Stimulated activated CD8-positive, alpha-beta memory T cell treated with anti-CD3 and anti-CD28 coated beads, Interleukin-2, amount 100 ng/mL, for 1 hour (primary cell): Measurements from ENCODE around the gene SLCO4A1.

Experiments
- DNase-seq, 2 donors: peaks; one replicate each; pipeline ENCODE4 v3.0.0-alpha.2; 2020; ENCODE audit warnings: low read depth in 2 of 2

Gene SLCO4A1

DNA sequence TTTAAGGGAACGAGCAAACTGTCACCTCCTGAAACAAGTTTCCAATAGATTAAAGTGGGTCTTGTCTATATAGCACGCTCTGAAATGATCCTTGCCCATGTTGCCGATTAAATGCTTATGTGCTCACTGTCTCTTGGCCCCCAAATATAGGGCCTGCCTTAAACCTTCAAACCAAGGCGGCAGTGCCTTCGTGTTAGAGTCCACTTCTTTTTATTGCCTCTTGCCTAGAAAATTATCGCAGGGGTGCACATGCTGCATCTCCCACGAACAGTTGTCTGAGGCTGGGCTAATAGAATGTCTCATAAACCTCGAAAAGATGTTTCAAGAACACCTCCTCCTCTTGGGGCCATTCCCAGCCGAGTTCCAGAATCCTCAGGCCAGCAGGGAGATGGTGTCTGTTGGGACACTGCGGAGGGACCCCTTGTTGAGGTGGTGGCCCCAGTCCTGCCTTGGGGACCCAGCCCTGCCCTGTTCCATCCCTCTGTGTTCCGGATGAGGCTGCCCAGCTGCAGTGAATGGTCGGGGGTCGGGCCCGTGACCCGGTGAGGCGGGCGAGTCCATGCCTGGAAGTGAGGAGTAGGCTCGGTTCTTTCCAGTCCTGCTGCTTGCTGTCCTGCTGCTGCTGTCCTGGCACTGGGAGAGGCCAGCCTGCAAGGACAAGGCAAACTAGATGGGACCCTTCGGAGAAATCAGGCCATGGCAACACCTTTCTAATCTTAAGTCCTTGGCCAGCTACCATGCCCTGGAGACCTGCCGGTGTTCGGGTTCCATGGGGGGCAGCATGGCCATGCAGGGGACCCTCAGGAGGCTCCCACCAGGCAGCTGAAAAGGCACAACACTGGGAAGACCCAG, 34.7 kb upstream of the SLCO4A1 start:
- no peak for DNase-seq

- DNase-seq = no peak
Observed at GRCh38 chr20:62608218-62608565, 34.1 kb upstream of the SLCO4A1 start.

DNA sequence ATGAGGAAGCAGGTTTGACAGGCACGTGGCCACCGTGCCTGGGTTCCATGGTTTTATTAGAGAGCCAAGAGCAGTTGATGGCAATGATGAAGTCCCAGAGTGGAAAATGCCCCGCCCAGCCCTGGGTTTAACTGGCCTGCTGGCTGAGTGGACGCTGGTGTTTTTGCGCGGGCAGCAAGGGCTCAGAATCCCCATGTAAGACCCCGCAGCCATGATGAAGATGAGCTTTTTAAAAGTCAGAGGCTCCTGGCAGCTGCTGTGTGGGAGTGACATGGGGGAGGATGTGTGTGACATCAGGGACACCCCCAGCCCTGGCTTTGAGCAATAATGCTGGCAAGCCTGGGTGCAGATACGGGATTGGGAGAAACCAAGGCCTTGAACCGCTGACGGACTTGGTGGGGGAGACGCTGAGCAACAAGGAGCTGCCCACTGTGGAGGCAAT, 33.0 kb upstream of the SLCO4A1 start:
- DNase-seq = no peak

GRCh38 chr20:62609811-62610757, 32.2 kb upstream of the SLCO4A1 start:
- DNase-seq = no peak

GRCh38 chr20:62611012-62611411, 31.3 kb upstream of the SLCO4A1 start:
- DNase-seq = no peak

- DNase-seq = no peak
Observed at GRCh38 chr20:62611819-62612218, 30.5 kb upstream of the SLCO4A1 start.

- no peak for DNase-seq
Observed at GRCh38 chr20:62614085-62614960, 28.0 kb upstream of the SLCO4A1 start.

GRCh38 chr20:62614961-62615680, 27.2 kb upstream of the SLCO4A1 start:
- no peak for DNase-seq

DNA sequence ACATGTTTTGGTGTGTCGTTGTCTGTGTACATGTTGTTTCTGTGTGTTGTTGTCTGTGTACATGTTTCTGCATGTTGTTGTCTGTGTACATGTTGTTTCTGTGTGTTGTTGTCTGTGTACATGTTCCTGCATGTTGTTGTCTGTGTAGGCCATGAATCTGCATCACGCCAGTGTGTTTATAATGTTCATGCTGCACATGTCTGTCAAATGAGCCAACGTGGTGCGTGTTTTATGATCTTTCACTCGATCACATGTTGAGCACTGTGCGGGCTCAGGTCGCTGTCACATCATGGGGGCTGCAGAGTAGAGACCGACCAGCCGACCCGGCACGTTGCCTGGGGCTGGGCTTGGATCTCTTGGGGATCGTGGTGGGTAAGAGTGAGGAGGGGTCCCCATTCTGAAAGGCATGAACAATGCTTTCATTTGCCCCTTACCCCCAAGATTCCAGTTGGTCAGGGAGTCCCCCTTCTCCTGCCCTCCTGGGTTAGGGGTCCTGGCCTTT, 26.5 kb upstream of the SLCO4A1 start:
- no peak for DNase-seq

GRCh38 chr20:62616728-62617621, 25.3 kb upstream of the SLCO4A1 start:
- peak; percentile 41 to 51 for DNase-seq

- DNase-seq = peak in 1 of 2 donors; percentile 34
Observed at GRCh38 chr20:62617711-62618483, 24.4 kb upstream of the SLCO4A1 start.

- peak in 1 of 2 donors; percentile 14 for DNase-seq
Observed at GRCh38 chr20:62618611-62619529, 23.4 kb upstream of the SLCO4A1 start.

GRCh38 chr20:62620625-62621024, 21.7 kb upstream of the SLCO4A1 start:
- DNase-seq = no peak

GRCh38 chr20:62621251-62622110, 20.8 kb upstream of the SLCO4A1 start:
- DNase-seq = no peak

DNA sequence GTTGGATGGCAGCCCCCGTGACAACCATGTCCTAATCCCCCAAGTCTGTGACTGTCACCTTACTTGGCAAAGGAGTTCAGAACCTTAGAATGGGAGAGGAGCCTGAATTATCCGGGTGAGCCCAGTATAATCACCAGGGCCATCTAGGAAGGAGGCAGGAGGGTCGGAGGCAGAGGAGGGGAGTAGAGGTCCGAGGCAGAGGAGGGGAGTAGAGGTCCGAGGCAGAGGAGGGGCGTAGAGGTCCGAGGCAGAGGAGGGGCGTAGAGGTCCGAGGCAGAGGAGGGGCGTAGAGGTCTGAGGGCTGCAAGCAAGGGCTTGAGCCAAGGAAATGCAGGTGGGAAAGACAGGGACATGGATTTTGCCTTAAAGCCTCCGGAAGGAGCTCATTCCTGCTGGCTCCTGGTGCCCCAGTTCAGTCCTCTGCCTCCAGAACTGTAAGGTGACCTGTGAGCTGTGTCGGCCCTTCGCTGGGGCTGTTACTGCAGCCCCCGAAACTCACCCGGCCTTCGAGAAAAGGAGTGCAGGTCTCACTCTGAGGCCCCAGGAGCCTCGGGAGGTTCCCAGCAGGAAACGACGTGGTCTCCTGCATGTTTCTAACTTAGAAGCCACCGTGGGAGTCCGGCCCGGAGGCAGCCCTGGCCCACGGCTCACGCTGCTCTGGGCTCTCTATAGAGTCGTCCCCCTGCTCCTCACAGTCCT, 20.0 kb upstream of the SLCO4A1 start:
- no peak for DNase-seq

GRCh38 chr20:62622877-62623487, 19.3 kb upstream of the SLCO4A1 start:
- no peak for DNase-seq
